ENCODE data around the gene FN3KRP. TPM values are rescaled to one million over a fixed set of nuclear protein-coding genes. Genes with fewer than 3 reads are reported as not detected.

FN3KRP gene
- total RNA-seq, 2 experiments from 2014 or later = 34.8 to 35.3 TPM

- no peak for ATAC-seq
- peaks cover 2% of the 10 kb centered on the region for H3K4me1 Mint-ChIP-seq
- CTCF ChIA-PET = no interaction called here
- no peak overlapping the region for H3K27ac Mint-ChIP-seq
- no peak for DNase-seq
- no peak overlapping the region for H3K4me3 Mint-ChIP-seq
- H3K36me3 Mint-ChIP-seq = no peaks in the 10 kb centered on the region
- H3K9me3 Mint-ChIP-seq (ENCODE audit: low read depth) = no peaks in the 10 kb centered on the region
- no peaks in the 10 kb centered on the region for H3K27me3 Mint-ChIP-seq
These were observed 10.8 kb upstream of the FN3KRP start for GRCh38 chr17:82705756-82706155.

DNA sequence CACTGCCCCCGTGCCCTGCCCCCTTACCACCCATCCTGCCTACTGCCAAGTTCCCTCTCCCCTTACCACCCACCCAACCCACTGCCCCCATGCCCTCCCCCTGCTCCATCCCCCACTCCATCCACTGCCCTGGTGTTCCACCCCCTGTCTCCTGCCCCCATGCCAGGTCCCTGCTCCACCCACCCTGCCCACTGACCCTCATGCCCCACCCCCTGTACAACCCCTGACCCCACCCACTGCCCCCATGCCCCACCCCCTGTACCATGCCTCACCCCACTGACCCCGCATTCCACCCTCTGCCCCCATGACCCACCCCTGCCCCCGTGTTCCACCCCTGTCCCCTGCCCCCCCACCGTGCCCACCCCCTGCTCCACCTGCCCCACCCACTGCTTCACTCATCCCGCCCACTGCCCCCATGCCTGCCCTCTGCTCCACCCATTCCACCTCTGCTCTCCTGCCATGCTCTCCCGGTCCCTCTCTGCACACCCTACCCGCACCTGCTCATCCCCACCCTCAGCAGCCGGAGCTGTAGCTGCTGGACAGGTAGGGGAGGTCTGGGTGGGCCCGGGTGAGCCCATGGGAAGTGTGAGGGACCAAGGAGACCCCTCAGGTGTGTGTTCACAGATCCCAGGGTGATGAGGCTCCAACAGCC, 7.4 kb upstream of the FN3KRP start:
- Mint-ChIP-seq H3K36me3 (no peaks in the 10 kb centered on the region), H3K9me3 (ENCODE audit: low read depth) (no peaks in the 10 kb centered on the region), H3K27ac (no peak overlapping the region), H3K4me3 (no peak overlapping the region), H3K27me3 (peaks cover 2% of the 10 kb centered on the region), H3K4me1 (peaks cover 6% of the 10 kb centered on the region)
- ATAC-seq = no peak
- CTCF ChIA-PET = no interaction called here
- no peak for DNase-seq

DNA sequence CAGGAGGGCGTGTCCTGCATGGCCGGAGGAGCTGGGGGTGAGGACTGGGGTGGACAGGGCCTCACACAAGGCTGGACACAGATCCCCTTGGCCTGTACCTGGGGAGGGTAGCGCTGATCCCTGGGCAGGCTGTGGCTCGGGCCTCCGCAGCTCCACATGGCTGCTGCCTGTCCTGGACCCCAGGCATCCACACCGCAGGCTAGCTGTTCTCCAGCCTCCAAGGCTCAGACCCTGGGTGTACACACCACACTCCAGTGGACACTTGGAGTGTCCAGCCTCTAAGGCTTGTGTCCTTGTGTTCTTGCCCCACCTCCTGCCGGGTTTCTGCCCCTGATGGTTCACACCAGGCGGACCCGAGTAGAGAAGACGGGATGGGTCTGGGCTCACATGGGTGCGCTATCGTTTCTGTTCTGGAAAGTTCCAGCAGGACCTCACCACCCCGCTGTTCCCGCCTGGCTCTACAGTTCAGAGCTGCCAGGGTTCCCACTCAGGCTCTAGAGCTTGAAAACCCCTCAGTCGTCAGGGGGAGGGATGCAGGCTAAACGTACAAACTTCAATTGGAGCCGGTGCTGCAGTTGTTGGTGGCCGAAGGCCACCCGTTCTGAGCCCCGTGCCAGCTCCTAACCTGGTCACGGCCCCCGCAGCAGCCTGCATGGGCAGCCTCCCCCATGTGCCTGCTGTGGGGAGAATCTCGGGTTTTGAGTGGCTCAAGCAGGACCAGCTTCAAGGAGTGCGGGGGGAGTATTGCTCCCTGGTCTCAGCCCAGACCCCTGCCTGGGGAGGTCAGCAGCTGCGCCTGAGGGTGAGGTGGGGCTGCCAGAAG, 6.6 kb upstream of the FN3KRP start:
- ATAC-seq (no peak), DNase-seq (no peak)
- CTCF ChIA-PET = no interaction called here
- Mint-ChIP-seq H3K27ac (no peak overlapping the region), H3K9me3 (ENCODE audit: low read depth) (no peaks in the 10 kb centered on the region), H3K4me3 (no peak overlapping the region), H3K4me1 (peaks cover 6% of the 10 kb centered on the region), H3K27me3 (peaks cover 2% of the 10 kb centered on the region), H3K36me3 (no peaks in the 10 kb centered on the region)

DNA sequence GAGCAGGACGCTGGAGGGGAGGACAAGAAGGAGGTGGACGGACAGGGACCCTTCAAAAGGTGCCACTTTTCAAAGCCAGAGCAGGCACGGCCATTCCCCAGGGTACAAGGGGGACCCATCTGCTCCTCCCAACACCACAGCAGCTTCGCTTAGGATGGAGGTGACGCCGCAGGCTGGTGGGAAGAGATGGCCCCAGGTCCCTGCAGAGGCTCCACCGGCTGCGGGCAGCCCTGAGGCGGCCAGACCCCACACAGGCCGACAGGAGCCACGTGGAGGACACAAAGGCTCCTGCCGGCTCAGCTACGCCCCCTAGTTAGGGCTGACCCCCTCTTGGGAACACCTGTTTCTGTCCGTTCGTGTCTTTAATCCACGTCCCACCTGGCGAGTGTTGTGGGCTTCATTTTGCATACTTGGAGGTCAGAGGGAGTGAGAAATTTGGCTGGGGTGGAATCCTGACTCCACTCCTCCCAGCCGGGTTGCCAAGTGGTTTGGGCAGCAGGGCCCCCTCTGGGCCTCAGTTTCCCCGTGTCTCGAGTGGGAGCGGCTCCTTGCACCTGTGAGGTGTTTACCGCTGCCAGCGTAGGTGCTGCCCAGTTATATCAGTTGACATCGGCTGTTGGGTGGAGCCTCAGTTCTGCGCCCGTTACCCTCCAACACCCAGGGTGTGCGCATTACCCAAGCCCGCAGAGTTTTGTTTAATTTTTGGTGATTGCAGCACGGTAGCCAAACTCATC, 5.8 kb upstream of the FN3KRP start:
- Mint-ChIP-seq H3K9me3 (ENCODE audit: low read depth) (no peaks in the 10 kb centered on the region), H3K36me3 (no peaks in the 10 kb centered on the region), H3K4me3 (no peak overlapping the region), H3K27me3 (peaks cover 2% of the 10 kb centered on the region), H3K27ac (no peak overlapping the region), H3K4me1 (peaks cover 7% of the 10 kb centered on the region)
- ATAC-seq (no peak), DNase-seq (no peak)
- CTCF ChIA-PET = no interaction called here

- DNase-seq (no peak), ATAC-seq (no peak)
- CTCF ChIA-PET = interaction anchor here (1.2 kb wide), 1 partner anchor 62 kb away, joined by 4 read pairs; no protein-coding TSS in a partner anchor
- peaks cover 2% of the 10 kb centered on the region for H3K27me3 Mint-ChIP-seq
- peaks cover 4% of the 10 kb centered on the region for H3K36me3 Mint-ChIP-seq
- no peak overlapping the region for H3K27ac Mint-ChIP-seq
- H3K4me1 Mint-ChIP-seq = peaks cover 21% of the 10 kb centered on the region
- H3K9me3 Mint-ChIP-seq (ENCODE audit: low read depth) = no peaks in the 10 kb centered on the region
- no peak overlapping the region for H3K4me3 Mint-ChIP-seq
These were observed 3.3 kb upstream of the FN3KRP start for GRCh38 chr17:82713071-82713723.

- Mint-ChIP-seq H3K27ac (no peak overlapping the region), H3K27me3 (no peaks in the 10 kb centered on the region)
These were observed 2.6 kb downstream of the FN3KRP start for GRCh38 chr17:82718986-82719685.

DNA sequence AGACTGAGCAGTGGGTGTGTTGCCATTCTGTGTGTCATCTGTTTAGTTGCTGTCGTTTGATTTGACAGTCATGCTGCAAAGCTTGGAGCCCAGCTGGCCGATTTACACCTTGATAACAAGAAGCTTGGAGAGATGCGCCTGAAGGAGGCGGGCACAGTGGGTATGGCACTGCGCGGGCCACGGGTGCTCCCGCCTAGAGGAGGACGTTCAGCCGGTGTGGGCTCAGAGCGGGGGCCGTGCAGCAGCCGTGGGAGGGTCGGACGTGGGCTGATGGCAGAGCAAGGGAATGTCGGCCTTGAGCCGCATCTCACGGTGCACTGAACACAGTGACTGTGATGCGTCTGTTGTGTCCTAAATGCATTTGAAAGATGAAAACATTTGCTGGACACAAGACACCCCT, 3.7 kb downstream of the FN3KRP start:
- DNase-seq (no peak), ATAC-seq (no peak)
- peaks cover 25% of the 10 kb centered on the region for H3K36me3 Mint-ChIP-seq
- H3K27ac Mint-ChIP-seq = no peak overlapping the region
- H3K9me3 Mint-ChIP-seq (ENCODE audit: low read depth) = no peaks in the 10 kb centered on the region
- H3K4me1 Mint-ChIP-seq = peaks cover 19% of the 10 kb centered on the region
- H3K4me3 Mint-ChIP-seq = no peak overlapping the region
- H3K27me3 Mint-ChIP-seq = no peaks in the 10 kb centered on the region
- CTCF ChIA-PET = no interaction called here

More at GRCh38 chr17:82718986-82719685, 2.6 kb downstream of the FN3KRP start:
- no peak overlapping the region for H3K4me3 Mint-ChIP-seq
- H3K4me1 Mint-ChIP-seq = peaks cover 19% of the 10 kb centered on the region
- CTCF ChIA-PET = no interaction called here
- DNase-seq (no peak), ATAC-seq (no peak)
- no peaks in the 10 kb centered on the region for H3K9me3 Mint-ChIP-seq (ENCODE audit: low read depth)
- peaks cover 25% of the 10 kb centered on the region for H3K36me3 Mint-ChIP-seq

DNA sequence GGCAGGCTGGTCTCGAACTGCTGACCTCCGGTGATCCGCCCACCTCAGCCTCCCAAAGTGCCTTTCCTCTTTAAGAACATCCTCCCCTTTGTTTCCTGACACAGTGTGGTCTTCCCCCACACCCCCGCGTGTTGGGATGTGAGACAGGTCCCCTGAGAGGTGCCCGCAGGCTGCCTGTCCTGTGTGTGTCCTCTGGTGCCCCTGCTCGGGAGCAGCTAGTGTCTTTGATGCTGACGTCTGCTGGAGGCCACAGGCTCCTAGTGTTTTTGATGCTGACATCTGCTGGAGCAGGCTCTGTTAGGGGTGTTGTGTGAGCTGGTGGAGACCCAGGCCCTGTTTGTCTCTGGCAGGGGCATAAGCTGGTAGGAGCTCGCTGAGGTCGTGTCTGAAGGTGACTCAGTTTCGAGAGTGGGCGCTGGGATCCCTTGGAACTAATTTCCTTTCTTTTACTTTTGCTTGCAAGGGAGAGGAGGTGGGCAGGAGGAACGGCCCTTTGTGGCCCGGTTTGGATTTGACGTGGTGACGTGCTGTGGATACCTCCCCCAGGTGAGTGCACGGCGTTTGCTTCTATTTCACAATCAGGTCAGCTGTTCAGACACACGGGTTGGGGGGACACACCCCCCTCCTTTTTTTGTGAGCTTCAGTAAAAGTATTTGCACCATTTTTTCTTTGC, 6.0 kb downstream of the FN3KRP start:
- CTCF ChIA-PET = interaction anchor here (1.3 kb wide), 1 partner anchor 53 kb away, joined by 4 read pairs; no protein-coding TSS in a partner anchor

DNA sequence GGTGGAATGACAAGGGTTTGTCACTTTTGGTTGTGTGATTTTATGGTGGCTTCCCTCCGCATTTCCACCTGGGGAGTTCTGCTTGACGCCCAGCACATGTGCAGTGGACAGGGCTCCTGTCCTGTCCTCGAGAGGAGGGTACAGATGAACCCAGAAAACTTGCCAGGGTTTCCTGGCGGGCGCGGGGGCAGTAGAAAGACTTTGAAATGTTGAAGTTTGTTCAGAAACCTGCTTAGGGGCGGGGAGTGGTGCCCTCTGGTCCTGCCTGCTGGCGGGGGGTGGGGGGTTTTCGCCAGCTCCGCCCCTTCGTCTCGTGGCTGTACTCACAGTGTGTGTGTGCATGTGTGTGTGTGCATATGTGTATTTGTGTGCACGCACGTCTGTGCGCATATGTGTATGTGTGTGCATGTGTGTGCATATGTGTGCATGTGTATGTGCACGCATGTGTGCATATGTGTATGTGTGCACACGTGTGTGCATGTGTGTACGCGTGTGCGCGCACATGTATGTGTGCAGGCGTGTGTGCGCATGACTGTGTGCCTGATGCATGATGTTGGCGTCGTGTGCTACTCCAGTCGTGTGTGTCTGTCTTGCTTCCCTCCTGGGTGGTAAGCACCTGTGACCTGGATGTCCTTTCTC, 6.8 kb downstream of the FN3KRP start:
- Mint-ChIP-seq H3K27me3 (no peaks in the 10 kb centered on the region), H3K4me1 (peaks cover 4% of the 10 kb centered on the region), H3K27ac (no peak overlapping the region), H3K9me3 (ENCODE audit: low read depth) (no peaks in the 10 kb centered on the region), H3K36me3 (peaks cover 33% of the 10 kb centered on the region), H3K4me3 (no peak overlapping the region)
- ATAC-seq (no peak), DNase-seq (no peak)
- CTCF ChIA-PET = interaction anchor here (1.3 kb wide), 1 partner anchor 52 kb away, joined by 4 read pairs; no protein-coding TSS in a partner anchor

More for the DNA sequence above, 6.0 kb downstream of the FN3KRP start:
- H3K27ac Mint-ChIP-seq = no peak overlapping the region
- no peaks in the 10 kb centered on the region for H3K9me3 Mint-ChIP-seq (ENCODE audit: low read depth)
- DNase-seq (no peak), ATAC-seq (no peak)
- peaks cover 10% of the 10 kb centered on the region for H3K4me1 Mint-ChIP-seq
- no peaks in the 10 kb centered on the region for H3K27me3 Mint-ChIP-seq
- H3K36me3 Mint-ChIP-seq = peaks cover 35% of the 10 kb centered on the region
- H3K4me3 Mint-ChIP-seq = no peak overlapping the region

DNA sequence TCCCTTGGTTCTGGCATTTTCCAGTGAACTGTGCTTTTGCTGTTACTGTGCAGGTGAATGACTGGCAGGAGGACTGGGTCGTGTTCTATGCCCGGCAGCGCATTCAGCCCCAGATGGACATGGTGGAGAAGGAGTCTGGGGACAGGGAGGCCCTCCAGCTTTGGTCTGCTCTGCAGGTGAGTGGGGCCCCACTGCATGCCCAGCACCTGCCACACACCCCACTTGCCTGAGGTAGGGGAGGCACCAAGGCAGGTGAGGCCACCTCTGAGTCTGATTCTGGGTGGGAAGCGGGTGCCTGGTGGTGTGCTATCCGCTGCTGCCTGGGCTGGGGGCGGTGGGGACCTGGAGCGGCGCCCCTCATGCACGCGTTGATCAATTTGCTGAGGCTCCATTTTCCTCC, 9.9 kb downstream of the FN3KRP start:
- no peaks in the 10 kb centered on the region for H3K4me1 Mint-ChIP-seq
- no peak for DNase-seq
- no peak overlapping the region for H3K27ac Mint-ChIP-seq
- ATAC-seq = no peak
- peaks cover 34% of the 10 kb centered on the region for H3K36me3 Mint-ChIP-seq
- H3K27me3 Mint-ChIP-seq = no peaks in the 10 kb centered on the region
- CTCF ChIA-PET = no interaction called here
- no peak overlapping the region for H3K4me3 Mint-ChIP-seq
- no peaks in the 10 kb centered on the region for H3K9me3 Mint-ChIP-seq (ENCODE audit: low read depth)

DNA sequence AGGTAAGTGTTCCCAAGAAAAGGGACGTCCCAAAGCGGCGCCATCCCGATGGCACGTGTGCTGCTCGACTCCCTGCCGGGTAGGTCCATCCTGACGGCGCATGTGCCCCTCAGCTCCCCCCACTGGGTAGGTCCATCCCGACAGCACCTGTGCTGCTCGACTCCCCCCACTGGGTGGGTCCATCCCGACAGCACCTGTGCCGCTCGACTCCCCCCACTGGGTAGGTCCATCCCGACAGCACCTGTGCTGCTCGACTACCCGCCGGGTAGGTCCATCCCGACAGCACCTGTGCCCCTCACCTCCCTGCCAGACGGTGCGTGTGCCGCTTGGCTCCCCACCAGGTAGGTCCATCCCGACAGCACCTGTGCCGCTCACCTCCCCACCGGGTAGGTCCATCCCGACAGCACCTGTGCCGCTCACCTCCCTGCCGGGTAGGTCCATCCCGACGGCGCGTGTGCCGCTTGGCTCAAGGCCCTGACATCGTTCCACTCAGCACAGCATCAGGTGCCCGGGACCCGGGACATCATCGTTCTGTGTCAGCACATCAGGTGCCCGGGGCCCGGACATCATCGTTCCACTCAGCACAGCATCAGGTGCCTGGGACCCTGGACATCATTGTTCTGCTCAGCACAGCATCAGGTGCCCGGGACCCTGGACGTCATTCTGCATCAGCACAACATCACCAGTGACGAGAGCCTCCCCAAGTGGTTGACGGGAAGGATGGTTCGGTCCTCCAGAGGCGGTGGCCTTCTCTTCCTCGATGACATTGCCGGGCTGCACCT, 13.2 kb downstream of the FN3KRP start:
- no peak for ATAC-seq
- Mint-ChIP-seq H3K9me3 (ENCODE audit: low read depth) (peaks cover 5% of the 10 kb centered on the region), H3K36me3 (peaks cover 37% of the 10 kb centered on the region), H3K4me1 (no peaks in the 10 kb centered on the region), H3K4me3 (no peak overlapping the region), H3K27me3 (no peaks in the 10 kb centered on the region), H3K27ac (no peak overlapping the region)
- DNase-seq = no peak
- CTCF ChIA-PET = no interaction called here

Measured in activated CD8-positive, alpha-beta memory T cell treated with anti-CD3 and anti-CD28 coated beads, Interleukin-2, amount 10 ng/mL, durations not matched to agents 7 days and 5 days (primary cell).